Activated CD4-positive, alpha-beta T cell treated with anti-CD3 and anti-CD28 coated beads, Interleukin-2, Interleukin-4, amounts not matched to agents 100 ng/mL and 50 ng/mL, durations not matched to agents 16 hours and 8 hours (primary cell): ENCODE data around the gene MIXL1.
A peak's percentile ranks its signal among the peaks of the same experiment; 100 is the strongest.
"Not testable (repeated sequence)": the region's sequence is repeated elsewhere in the genome, so short reads cannot be mapped to it uniquely, and the experiment has no call there.

Source experiments
- DNase-seq: peaks from one replicate; pipeline ENCODE4 v3.0.0-alpha.2; 2020; ENCODE audit warnings: low spot score

MIXL1 gene

DNA sequence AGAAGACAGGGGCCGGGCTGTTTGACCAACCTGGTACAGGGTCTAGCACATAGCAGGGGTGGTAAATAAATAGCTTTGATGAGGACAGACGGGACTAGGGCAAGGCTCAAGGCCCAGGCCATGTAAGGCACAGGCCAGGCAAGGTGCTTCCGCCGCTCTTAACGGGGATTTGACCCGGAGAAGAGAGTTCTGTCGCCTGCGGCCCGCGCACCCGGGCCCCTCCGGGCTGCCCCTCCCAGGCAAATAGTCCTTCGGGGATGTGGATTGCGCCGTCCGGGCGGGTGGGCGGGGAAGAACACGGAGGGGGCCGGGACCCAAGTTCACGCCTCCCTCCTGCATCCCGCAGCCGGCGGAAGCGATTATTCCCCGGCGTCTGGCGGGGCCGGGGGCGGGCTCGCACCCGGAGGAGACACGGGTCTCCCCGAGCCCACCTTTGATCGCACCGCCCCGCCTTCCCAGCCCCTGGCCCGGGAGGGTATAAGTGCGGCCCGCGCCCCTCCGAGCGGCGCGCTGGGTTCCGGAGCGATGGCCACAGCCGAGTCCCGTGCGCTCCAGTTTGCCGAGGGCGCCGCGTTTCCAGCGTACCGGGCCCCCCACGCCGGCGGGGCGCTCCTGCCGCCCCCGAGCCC, at the start of gene MIXL1:
Gene MIXL1 (plus strand): TSS at position 508 of the 629 bp plus-strand sequence. CDS start 18 bp downstream, at position 526.
- DNase-seq: no peak

DNA sequence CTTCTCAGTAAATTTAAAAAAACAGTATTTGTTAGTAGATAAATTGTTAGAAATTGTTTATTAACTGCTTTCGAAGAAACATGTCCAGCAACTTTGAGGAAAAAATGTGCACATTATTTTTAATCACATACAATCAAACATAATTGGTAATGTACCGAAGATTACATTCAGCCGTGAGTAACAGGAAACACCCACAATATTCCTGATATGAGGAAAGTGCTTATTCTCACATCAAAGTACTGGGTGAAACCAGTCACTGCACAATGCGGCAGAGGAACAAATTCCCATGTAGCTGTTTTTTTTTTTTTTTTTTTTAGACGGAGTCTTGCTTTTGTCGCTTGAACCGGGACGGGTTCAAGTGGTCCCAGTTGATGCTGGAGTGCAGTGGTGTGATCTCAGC, 46.6 kb upstream of the MIXL1 start:
- DNase-seq: no peak

DNA sequence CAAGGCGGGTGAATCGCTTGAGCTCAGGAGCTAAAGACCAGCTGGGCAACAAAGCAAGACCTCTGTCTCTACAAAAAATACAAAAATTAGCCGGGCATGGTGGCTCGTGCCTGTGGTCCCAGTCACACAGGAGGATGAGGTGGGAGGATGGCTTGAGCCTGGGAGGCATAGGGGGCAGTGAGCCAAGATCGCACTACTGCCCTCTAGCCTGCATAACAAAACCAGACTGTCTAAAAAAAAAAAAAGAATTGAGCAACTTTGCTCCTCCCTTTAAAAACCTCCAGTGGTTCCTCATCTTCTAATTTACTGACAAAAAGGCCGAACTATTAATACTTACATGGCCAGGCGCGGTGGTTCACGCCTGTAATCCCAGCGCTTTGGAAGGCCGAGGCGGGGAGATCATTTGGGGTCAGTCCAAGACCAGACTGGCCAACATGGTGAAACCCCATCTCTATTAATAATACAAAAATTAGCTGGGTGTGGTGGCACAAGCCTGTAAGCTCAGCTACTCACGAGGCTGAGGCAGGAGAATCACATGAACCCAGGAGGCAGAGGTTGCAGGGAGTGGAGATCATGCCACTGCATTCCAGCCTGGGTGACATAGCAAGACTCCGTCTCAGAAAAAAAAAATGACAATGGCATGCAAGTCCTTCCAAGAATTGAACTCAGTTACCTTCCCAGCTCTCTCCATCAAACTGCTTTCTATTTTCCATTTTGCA, 41.3 kb upstream of the MIXL1 start:
- no peak for DNase-seq

DNA sequence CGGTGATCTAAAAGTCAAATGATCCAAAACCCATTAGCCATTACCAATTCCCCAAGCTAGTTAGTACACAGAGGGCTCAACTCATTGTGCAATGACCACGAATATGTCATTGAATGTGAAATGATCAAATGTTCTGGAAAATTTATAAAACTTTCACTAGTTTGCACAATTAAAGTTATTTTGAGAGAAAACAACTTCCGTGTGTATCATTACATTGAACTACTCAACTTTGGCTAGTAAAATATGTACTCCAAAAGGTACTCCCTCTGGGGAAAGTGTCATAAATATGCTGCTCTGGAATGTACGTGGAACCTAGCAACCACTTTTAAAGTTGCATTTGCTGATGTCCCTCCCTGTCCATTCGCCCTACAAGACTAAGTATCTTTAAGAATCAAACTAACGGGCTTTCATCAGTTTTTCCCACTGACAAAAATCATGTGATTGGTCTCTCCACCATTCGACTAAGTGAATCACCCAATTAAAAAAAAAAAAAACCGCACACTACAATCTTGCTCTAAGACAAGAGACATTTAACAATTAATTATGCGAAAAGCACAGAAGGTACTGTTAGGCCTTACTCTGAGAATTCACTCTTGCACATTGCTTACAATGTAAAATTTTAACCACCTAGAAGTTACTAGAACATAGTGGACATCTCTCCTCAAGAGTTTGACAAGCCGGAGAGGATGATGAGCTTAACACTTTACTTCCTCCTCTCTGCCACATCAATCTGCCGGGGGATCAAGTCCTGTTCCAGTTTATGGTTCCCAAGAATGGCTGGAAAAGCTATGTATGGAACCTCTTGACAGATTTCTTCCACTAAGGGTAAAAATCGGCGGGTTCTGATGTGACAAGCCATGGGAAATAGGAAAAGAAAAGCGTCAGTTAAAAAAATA, 38.1 kb upstream of the MIXL1 start:
- DNase-seq: no peak

DNA sequence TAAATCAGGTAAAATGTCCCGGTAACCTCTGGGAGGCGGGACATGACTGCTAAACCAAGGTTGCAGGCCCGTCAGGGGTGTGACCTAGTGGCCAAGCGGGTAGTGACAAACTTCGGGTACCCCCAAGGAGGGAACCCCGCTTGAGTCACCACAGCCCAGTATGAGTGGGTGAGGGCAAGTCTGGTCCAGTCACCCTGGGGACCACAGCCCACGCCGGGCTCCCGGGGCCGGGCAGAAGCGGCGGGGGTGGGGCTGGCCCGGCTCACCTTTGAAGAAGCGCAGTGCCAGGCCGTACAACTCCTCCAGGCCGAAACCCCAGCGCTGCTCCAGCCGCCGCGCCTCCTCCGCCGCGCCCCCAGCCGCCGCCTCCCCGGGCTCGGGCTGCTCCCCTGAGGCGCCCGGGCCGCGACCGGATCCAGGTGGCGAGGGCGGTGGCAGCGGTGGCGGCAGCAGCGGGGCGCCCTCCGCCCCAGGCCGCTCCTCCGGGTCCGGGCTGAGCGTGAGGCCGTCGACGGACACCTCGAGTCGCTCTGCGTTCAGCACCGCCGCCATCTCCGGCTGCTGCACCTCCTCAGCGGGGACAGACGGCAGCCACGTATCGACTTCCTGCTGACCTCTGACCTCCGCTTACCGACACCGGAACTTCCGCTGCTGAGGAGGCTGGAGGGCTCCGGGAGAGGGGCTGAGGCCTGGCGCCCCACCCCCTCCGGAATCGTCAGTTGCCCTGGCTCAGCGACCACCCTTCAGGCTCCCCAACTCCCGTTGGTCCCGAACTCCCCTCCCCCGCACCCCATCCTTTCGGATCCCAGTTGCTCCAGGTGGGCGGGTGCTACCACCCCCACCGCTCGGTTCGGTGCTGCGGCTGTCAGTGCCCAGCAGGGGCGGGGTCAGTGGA, 37.1 kb upstream of the MIXL1 start, which contains the start of gene ACBD3:
Gene ACBD3 (minus strand): TSS at position 618 of the 895 bp plus-strand sequence. CDS start 66 bp downstream, at position 552.
- DNase-seq: peak; percentile 88

DNA sequence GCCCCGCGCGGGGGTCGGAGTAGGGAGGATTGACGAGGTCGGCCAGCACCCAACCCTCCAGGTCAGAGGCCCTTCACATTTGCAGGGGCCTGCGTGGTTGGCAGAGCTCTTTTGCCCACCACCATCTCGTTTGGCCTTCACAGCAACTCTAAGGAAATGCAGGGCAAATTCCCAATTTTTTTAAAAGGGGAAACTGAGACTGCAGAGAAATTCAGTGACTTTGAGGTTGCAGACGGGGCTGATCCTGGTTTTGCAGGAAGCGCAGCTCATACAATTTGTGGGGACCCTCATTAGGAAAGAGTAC, 36.5 kb upstream of the MIXL1 start:
- DNase-seq: no peak

DNA sequence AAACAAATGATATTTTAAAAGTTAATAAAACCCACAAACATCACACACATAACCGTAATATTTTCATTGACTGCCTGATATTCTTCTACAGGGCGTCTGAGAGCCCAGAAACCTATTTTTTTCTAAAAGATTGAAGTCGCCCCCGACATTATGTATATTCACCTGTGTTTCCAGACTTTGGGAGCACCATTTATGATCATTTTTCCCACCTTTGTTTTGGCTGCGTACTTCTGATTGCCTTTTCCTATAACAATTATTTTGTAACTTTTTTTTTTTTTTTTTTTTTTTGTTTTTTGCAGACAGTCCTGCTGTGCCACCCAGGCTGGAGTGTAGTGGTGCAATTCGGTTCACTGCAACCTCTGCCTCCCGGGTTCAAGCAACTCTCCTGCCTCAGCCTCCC, 36.1 kb upstream of the MIXL1 start:
- DNase-seq: no peak

DNA sequence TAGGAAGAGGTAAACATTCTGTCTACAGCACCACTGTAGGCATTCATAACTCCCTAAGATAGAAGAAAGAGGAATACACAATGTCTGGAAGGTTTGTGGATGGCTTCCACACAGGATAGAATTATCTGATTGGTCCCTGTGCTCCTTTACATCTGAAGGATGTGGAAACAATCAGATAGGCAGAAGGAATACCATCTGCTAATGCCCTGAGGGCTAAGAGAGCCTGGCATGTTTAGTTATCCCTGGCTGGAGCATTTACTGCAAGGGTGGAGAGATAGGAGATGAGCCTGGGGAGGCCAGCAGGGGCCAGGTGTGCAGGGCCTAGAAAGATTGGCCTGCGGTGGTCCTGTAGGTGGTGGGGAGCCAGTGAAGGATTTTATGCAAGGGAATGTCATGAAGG, 28.3 kb upstream of the MIXL1 start:
- no peak for DNase-seq

DNA sequence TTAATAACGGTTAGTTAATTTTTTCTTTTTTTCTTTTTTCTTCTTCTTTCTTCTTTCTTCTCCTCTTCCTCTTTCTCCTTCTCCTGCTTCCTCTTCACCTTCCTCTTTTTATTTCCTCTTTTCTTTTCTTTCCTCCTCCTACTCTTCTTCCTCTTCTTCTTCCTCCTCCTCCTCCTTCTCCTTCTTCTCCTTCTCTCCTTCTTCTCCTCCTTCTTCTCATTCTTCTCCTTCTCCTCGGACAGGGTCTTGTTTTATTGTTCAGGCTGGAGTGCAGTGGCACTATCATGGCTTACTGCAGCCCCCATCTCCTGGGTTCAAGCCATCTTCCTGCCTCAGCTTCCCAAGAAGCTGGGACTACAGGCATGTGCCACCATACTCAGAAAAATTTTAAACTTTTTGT, 23.5 kb upstream of the MIXL1 start:
- no peak for DNase-seq

DNA sequence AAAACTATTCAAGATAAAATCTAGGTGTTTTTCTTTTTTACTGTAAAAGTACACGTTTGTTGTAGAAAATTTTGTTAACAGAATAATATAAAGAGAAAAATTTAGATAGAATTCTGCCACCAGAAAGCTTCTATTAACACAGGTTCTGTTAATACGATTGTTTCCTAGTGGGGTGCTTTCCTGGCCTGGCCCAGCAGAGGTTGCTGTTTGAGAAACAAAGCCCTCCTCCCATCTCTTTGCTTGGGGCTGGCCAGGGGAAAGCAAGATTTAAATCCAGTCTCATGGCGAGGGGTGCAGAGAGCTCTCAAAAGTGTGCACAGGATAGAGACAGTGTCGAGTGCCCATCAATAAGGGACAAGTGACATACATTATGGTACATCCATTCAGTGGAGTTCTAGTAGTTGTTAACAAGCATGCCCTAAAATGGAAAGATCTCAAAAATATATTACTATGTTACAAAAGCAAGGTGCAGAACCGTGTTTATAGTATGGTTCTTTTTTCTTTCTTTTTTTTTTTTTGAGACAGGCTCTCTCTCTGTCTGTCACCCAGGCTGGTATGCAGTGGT, 22.4 kb upstream of the MIXL1 start:
- DNase-seq: no peak

DNA sequence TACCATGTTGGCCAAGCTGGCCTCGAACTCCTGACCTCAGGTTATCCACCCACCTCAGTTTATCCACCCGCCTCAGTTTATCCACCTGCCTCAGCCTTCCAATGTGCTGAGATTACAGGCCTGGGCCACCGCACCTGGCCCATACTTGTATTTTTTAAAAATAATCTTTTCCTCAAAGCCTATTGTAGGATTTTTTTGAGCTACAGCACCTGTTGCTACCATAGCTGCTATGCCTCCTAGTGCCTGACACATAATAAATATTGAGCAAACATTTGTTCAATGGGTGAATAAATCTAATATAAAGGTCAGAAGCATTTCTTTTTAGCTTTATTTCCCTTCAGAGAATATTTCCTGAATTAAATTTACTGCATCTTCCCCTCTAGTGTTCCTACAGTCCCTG, 21.2 kb upstream of the MIXL1 start:
- DNase-seq: no peak

DNA sequence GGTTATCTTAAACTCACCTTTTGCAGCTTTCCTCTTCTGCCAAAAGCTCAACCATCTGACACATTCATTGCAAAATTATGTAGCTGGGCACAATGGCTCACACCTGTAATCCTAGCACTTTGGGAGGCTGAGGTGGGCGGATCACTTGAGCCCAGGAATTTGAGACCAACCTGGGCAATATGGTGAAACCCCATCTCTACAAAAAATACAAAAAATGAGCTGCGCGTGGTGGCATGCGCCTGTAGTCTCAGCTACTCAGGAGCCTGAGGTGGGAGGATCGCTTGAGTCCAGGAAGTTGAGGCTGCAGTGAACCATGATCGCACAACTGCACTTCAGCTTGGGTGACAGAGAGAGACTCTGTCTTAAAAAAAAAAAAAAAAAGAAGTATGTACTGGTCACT, 20.8 kb upstream of the MIXL1 start:
- not testable (repeated sequence) for DNase-seq

DNA sequence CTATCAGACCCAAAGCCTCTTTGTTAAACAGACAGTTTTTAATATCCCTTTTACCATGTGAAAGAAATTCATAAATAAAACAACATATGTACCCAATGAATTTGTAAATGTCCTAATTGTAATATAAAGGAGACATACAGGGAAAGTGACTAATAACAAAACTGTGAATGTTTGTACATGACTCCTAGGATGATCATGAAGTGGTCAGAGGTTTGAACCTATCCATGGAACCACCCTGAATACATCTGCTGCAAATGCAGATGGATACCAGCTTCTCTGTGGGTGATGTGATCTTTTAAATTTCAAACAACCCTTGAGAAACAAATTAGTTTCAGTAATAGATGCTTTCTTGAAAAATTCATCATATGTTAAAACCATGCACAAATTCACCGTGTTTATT, 20.2 kb upstream of the MIXL1 start:
- DNase-seq: no peak

DNA sequence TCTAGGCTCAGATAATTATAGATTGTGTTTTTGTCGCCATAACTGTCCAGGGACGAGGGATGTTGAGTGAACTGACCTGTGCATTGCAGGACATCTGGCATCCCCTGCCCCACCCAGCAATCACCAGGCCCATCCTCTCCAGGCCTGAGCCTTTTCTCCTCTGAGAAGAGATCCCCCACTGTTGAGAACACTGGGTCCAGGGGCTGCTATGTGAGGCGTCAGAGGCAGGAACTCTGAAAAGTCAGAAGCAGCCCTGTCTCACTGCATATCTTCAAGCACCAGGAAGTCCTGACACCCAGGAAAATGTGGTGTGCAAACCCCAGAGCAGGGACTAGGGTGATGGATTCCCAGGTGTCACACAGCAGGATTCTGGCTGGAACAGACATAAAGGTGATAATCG, 19.8 kb upstream of the MIXL1 start:
- no peak for DNase-seq

DNA sequence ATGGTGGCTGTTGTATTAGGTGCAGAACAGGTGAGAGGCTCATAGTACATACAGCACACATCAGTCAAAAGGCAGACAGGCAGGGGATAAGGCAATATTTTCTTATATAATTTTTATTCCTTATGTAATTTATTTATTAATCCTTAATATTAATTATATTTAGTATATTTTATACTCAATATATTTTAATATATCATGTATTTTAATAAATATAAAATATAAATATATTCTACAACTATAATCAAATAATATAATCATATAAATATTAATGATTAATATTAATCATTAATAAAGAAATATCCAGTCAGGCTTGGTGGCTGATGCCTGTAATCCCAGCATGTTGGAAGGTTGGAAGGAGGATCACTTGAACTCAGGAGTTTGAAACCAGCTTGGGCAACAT, 19.3 kb upstream of the MIXL1 start:
- DNase-seq: no peak

DNA sequence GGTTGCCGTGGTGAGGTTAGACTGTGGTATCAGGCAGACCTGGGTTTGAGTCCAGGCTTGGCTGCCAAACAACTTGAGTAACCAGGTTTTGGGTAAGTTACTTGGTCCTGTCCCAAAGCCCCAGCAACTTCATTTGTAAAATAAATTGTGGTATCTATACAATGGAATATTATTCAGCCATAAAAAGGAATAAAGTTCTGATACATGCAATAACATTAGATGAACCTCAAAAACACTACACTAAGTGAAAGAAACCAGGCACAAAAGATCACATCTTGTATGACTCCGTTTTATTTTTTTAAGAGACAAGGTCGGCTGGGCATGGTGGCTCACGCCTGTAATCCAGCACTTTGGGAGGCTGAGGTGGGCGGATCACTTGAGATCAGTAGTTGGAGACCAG, 16.4 kb upstream of the MIXL1 start:
- DNase-seq: no peak

DNA sequence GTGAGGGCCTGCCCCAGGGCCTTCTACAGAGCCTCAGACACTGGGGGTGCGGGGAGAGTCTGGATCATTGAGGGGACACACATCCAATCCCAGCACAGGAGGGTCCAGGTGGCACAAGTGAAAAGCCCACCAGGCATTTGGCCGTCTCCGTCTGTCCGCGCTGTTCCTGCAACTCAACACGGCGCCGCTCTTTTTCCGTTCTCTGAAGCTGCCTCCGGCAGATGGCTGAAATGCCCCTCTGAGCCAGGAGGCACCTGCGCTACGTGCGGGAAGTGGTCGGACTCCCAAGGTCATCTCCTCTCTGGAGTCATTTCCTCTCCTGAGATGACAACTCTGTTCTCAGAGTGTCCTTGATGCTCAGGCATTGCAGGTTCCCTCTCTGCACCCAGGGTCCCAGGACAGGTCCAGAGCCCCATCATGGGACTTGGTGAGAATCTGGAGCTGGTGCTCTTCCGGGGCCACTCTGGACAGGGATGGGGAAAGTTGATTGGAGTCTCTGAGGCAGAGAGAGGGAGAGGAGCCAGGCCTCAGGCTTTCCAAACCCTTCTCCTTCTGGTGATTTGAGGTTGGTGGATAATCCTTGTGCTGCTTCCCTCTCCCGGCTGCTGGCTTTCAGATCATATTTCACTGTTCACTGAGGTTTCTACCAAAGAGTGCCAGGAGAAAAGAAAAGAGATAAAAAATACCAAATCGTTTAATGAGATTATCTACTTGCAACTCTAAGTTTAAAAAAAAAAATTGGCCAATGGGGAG, 14.0 kb upstream of the MIXL1 start:
- DNase-seq: no peak

DNA sequence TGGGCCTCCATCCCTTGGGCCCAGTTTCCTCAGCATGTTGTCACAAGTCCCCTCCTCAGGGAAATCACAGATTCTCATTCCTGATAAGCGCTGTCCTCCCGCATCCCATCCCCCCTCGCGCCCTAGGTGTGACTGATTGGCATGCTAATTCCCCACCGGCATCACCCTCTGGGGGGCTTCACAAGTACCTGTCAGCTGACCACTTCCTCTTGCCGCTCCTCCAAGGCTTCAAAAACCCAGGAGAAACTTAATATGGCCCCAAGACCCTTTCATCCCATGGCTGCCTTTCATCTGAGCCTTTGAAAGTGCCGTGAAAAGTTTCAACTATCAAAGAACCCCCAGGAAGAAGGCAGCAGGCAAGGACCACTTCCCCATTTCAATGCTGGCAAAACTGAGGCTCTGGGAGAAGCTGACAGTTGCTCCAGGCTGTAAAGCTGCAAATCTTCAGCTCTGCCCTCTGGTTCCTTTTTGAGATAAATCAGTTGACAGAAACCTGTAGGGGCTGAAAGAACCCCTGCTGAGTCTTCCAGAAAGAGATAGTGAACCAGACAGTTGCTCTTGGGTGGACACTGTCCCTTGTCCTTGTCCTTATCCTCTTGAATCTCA, 12.8 kb upstream of the MIXL1 start:
- no peak for DNase-seq

DNA sequence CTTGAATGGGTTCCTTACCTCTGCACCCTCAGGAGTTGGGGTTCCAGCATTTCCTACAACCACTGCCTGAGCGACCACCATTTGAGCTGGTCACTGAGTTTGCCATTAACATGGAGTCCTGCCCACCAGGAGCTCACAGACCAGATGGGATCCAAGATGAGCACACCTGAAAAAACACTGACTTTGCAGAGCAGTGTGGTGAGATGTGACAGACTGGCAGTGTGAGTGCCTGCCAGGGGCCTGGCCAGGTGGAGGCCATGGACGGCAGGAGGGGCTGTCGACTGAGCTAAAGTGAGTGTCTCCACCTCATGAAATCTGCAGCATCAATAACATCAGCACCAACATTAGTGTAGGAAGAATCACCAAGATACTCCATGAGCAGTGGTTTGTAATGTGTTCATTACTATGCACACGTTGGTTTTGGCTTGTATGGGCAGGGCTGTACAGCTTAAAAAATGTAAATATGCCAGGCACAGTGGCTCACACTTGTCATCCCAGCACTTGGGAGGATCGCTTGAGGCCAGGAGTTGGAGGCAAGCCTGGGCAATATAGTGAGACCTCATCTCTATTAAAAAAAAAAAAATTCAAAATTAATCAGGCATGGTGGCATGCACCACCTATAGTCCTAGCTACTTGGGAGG, 12.2 kb upstream of the MIXL1 start:
- DNase-seq: no peak

DNA sequence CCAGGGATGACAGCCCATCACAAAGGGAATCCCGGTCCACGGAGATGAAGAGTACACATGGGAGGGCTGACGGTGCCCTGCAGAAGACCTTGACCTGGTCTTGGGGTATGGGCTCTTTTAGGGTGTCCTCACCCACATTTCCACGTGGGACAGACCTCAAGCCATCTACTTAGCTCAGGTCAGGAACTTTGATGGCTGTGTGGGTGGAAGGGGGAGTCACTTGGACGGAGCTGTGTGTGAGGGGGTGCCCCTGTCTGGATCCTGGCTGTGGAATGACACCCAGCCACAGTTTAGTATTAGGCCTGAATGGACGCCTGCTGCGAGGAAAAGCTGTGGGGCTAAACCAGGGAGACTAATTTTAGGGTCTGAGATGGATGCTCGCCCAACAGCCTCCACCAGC, 10.9 kb upstream of the MIXL1 start:
- no peak for DNase-seq
